ENCODE measurements around the gene ANKRD33B. TPM values are rescaled to one million over a fixed set of nuclear protein-coding genes. Genes with fewer than 3 reads are reported as not detected.
"Not testable (repeated sequence)": the region's sequence is repeated elsewhere in the genome, so short reads cannot be mapped to it uniquely, and the experiment has no call there.

ANKRD33B gene
- total and polyA plus RNA-seq, 2 donors from 2014 or later, result 4.8 to 20.3 TPM

DNA sequence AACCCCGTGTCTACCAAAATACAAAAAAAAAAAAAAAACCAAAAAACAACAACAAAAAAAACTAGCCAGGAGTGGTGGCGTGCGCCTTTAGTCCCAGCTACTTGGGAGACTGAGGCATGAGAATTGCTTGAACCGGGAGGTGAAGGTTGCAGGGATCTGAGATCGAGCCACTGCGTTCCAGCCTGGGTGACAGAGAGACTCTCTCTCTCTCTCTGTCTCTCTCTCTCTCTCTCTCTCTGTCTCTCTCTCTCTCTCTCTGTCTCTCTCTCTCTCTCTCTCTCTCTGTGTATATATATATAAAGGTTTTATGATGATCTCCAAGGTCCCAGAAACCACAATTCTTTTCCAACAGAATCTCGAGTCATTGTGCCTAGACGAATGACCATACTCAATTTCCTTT lies 18.8 kb upstream of the ANKRD33B start:
- intact Hi-C loops (cut with DNase I), result no loop called here
- peaks cover 0 to 2% (median 0%) of the 10 kb centered on the region in 3 donors for H3K4me1 ChIP-seq (ENCODE audit: control insufficient read depth in 2 of 3, insufficient read depth in 2 of 3, low read depth in 1 of 3, low read length in 3 of 3)
- H3K4me3 ChIP-seq (ENCODE audit: low read length in 3 of 3), result no peak overlapping the region
- DNase-seq (no peak), FAIRE-seq (no peak)
- no peaks in the 10 kb centered on the region for H3K9me3 ChIP-seq (ENCODE audit: control insufficient read depth in 2 of 3, insufficient read depth in 1 of 3, low read length in 3 of 3)
- no peak overlapping the region for H3K27ac ChIP-seq (ENCODE audit: low read depth in 2 of 2, low read length in 2 of 2)
- TF ChIP-seq CTCF (IDR thresholded peaks at IDR 0.05; ENCODE audit: borderline replicate concordance, extremely low read depth, insufficient read depth), result no peak
- H3K27me3 ChIP-seq (ENCODE audit: control insufficient read depth, insufficient read depth, low read length), result no peaks in the 10 kb centered on the region
- no peak overlapping the region for H3K9ac ChIP-seq (ENCODE audit: low read length in 3 of 3)
- H3K36me3 ChIP-seq (ENCODE audit: control insufficient read depth in 2 of 3, insufficient read depth in 3 of 3, low read length in 3 of 3), result no peaks in the 10 kb centered on the region

DNA sequence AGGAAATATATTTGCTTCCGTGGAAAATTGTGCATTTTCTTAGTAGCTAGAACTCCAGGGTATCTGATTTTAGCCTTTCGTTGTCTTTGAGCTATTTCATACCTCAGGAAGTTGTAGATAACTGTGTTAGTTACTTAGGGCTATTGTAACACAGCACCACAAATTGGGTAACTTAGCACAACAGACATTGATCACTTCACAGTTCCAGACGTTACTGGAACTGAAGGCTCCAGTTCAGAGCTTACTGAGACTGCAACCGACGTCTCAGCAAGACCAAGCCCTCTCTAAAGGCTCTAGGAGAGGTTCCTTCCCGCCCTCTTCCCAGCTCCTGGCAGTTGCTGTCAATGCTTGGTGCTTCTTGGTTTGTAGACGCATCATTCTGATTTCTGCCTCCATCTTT lies 17.7 kb upstream of the ANKRD33B start:
- Histone ChIP-seq H3K9ac (ENCODE audit: low read length in 3 of 3) (no peak overlapping the region), H3K9me3 (ENCODE audit: control insufficient read depth in 2 of 3, insufficient read depth in 1 of 3, low read length in 3 of 3) (no peaks in the 10 kb centered on the region), H3K4me1 (ENCODE audit: control insufficient read depth in 2 of 3, insufficient read depth in 2 of 3, low read depth in 1 of 3, low read length in 3 of 3) (peaks cover 0 to 2% (median 0%) of the 10 kb centered on the region in 3 donors), H3K36me3 (ENCODE audit: control insufficient read depth in 2 of 3, insufficient read depth in 3 of 3, low read length in 3 of 3) (no peaks in the 10 kb centered on the region), H3K27me3 (ENCODE audit: control insufficient read depth, insufficient read depth, low read length) (no peaks in the 10 kb centered on the region), H3K27ac (ENCODE audit: low read depth in 2 of 2, low read length in 2 of 2) (no peak overlapping the region), H3K4me3 (ENCODE audit: low read length in 3 of 3) (no peak overlapping the region)
- no peak for TF ChIP-seq CTCF (IDR thresholded peaks at IDR 0.05; ENCODE audit: borderline replicate concordance, extremely low read depth, insufficient read depth)
- intact Hi-C loops (cut with DNase I), result no loop called here
- FAIRE-seq, result no peak
- DNase-seq, result no peak

- FAIRE-seq (no peak), DNase-seq (peak in 1 of 5 donors; percentile 56)
- Histone ChIP-seq H3K9ac (ENCODE audit: low read length in 3 of 3) (no peak overlapping the region), H3K9me3 (ENCODE audit: control insufficient read depth in 2 of 3, insufficient read depth in 1 of 3, low read length in 3 of 3) (no peaks in the 10 kb centered on the region), H3K36me3 (ENCODE audit: control insufficient read depth in 2 of 3, insufficient read depth in 3 of 3, low read length in 3 of 3) (no peaks in the 10 kb centered on the region), H3K4me1 (ENCODE audit: control insufficient read depth in 2 of 3, insufficient read depth in 2 of 3, low read depth in 1 of 3, low read length in 3 of 3) (peaks cover 0 to 2% (median 0%) of the 10 kb centered on the region in 3 donors), H3K27ac (ENCODE audit: low read depth in 2 of 2, low read length in 2 of 2) (no peak overlapping the region), H3K4me3 (ENCODE audit: low read length in 3 of 3) (no peak overlapping the region), H3K27me3 (ENCODE audit: control insufficient read depth, insufficient read depth, low read length) (no peaks in the 10 kb centered on the region)
- intact Hi-C loops (cut with DNase I), result no loop called here
- TF ChIP-seq CTCF (IDR thresholded peaks at IDR 0.05; ENCODE audit: borderline replicate concordance, extremely low read depth, insufficient read depth), result no peak
Measured at GRCh38 chr5:10548418-10549122, 15.3 kb upstream of the ANKRD33B start.

GRCh38 chr5:10549123-10549514 lies 14.8 kb upstream of the ANKRD33B start:
- H3K9ac ChIP-seq (ENCODE audit: low read length in 3 of 3); H3K27me3 ChIP-seq (ENCODE audit: control insufficient read depth, insufficient read depth, low read length); H3K27ac ChIP-seq (ENCODE audit: low read depth in 2 of 2, low read length in 2 of 2); H3K4me1 ChIP-seq (ENCODE audit: control insufficient read depth in 2 of 3, insufficient read depth in 2 of 3, low read depth in 1 of 3, low read length in 3 of 3); H3K36me3 ChIP-seq (ENCODE audit: control insufficient read depth in 2 of 3, insufficient read depth in 3 of 3, low read length in 3 of 3); FAIRE-seq; H3K4me3 ChIP-seq (ENCODE audit: low read length in 3 of 3); H3K9me3 ChIP-seq (ENCODE audit: control insufficient read depth in 2 of 3, insufficient read depth in 1 of 3, low read length in 3 of 3); intact Hi-C loops (cut with DNase I): not testable (repeated sequence)
- DNase-seq, result peak in 1 of 5 donors; percentile 59
